WTC11 (cell line): ENCODE results near the gene DKK3.

Source experiments
- CBFB ChIP-seq: sonication (generic); formaldehyde crosslinking; IDR thresholded peaks from 2 replicates; pipeline ENCODE4 v1.8.1; 2022; ENCODE audit warnings: mild to moderate bottlenecking, low read depth, missing genetic modification reagents
- IRF2 ChIP-seq: sonication (generic); formaldehyde crosslinking; IDR thresholded peaks from 2 replicates; pipeline ENCODE4 v1.8.0; 2022; ENCODE audit warnings: low read depth, missing genetic modification reagents, borderline replicate concordance
- NR1H2 ChIP-seq: sonication (generic); formaldehyde crosslinking; IDR thresholded peaks from 2 replicates; pipeline ENCODE4 v1.9.0; 2021; ENCODE audit warnings: mild to moderate bottlenecking, moderate library complexity, missing genetic modification reagents
- USF1 ChIP-seq: sonication (generic); formaldehyde crosslinking; IDR thresholded peaks from 2 replicates; pipeline ENCODE4 v1.8.0; 2022; ENCODE audit warnings: mild to moderate bottlenecking, missing genetic modification reagents
- ZBTB21 ChIP-seq: sonication (generic); formaldehyde crosslinking; IDR thresholded peaks from 2 replicates; pipeline ENCODE4 v1.8.1; 2023; ENCODE audit warnings: mild to moderate bottlenecking, missing genetic modification reagents, borderline replicate concordance

- TF ChIP-seq CBFB (CRISPR knock-in tag) (no peak), NR1H2 (no peak), IRF2 (CRISPR knock-in tag) (no peak), ZBTB21 (CRISPR knock-in tag) (no peak), USF1 (no peak)
These were observed 26.6 kb downstream of the DKK3 start for GRCh38 chr11:11981840-11982239.
